K562 (cell line): Measurements from ENCODE around the gene LRP2BP. TPM values are rescaled to one million over a fixed set of nuclear protein-coding genes. Genes with fewer than 3 reads are reported as not detected.

Experiments used
- CBX5 ChIP-seq: IDR thresholded peaks from 2 replicates; pipeline ENCODE4 v1.6.1; 2014; ENCODE audit warnings: low read depth, borderline replicate concordance
- CEBPB ChIP-seq: fragments of 450-650 bp; IDR thresholded peaks from 2 replicates; pipeline ENCODE4 v1.6.1; 2016; ENCODE audit warnings: missing genetic modification characterization, missing compliant biosample characterization
- DNMT1 ChIP-seq: fragments of 450-650 bp; IDR thresholded peaks from 2 replicates; pipeline ENCODE4 v1.6.1; 2016; ENCODE audit warnings: antibody characterized with exemption, mild to moderate bottlenecking
- EP400 ChIP-seq: fragments of 450-650 bp; IDR thresholded peaks from 2 replicates; pipeline ENCODE4 v1.6.1; 2017; ENCODE audit warnings: antibody characterized with exemption, mild to moderate bottlenecking, moderate library complexity
- FOXK1 ChIP-seq: sonication (generic); formaldehyde crosslinking; IDR thresholded peaks from 2 replicates; pipeline ENCODE4 v1.8.0; 2022; ENCODE audit warnings: missing genetic modification reagents, mild to moderate bottlenecking, borderline replicate concordance
- HOMEZ ChIP-seq: fragments of 250-450 bp; sonication (Bioruptor Pico); IDR thresholded peaks from 2 replicates; pipeline ENCODE4 v1.4.0; 2020; ENCODE audit warnings: mild to moderate bottlenecking, moderate library complexity
- KDM2B ChIP-seq: fragments of 250-450 bp; sonication (Bioruptor Pico); IDR thresholded peaks from 2 replicates; pipeline ENCODE4 v1.8.0; 2021; ENCODE audit warnings: mild to moderate bottlenecking, moderate library complexity
- KDM4B ChIP-seq, 2 experiments: fragments of 450-650 bp in 1 of 2; sonication (generic) in 1 of 2; IDR thresholded peaks; 2 replicates each; pipeline ENCODE4 v1.6.1; 2016 to 2017; ENCODE audit warnings: borderline replicate concordance in 2 of 2, antibody characterized with exemption in 1 of 2, low read depth in 1 of 2, mild to moderate bottlenecking in 1 of 2
- MEF2A ChIP-seq: IDR thresholded peaks from 2 replicates; pipeline ENCODE4 v1.6.1; 2011; ENCODE audit warnings: low read depth, mild to moderate bottlenecking, low read length, moderate library complexity; ENCODE audit not compliant: control insufficient read depth
- NELFE ChIP-seq: IDR thresholded peaks from 2 replicates; pipeline ENCODE4 v1.6.1; 2011; ENCODE audit warnings: mild to moderate bottlenecking; ENCODE audit not compliant: insufficient read depth, insufficient read length
- NFIC ChIP-seq: fragments of 450-650 bp; IDR thresholded peaks from 2 replicates; pipeline ENCODE4 v1.6.1; 2017; ENCODE audit warnings: mild to moderate bottlenecking, inconsistent platforms
- NFIX ChIP-seq: fragments of 250-450 bp; sonication (Bioruptor Pico); IDR thresholded peaks from 2 replicates; pipeline ENCODE4 v1.4.0; 2020; ENCODE audit warnings: low read depth, mild to moderate bottlenecking, moderate library complexity
- PRPF4 ChIP-seq: fragments of 200-400 bp; formaldehyde crosslinking; IDR thresholded peaks from one replicate; pipeline ENCODE4 v1.6.1; 2017; ENCODE audit warnings: low read length, low read depth, mild to moderate bottlenecking; ENCODE audit not compliant: insufficient read depth, poor library complexity, severe bottlenecking
- PTBP1 ChIP-seq: fragments of 200-400 bp; formaldehyde crosslinking; IDR thresholded peaks from 2 replicates; pipeline ENCODE4 v1.6.1; 2017; ENCODE audit warnings: low read depth, low read length
- TAF1 ChIP-seq: IDR thresholded peaks from 2 replicates; pipeline ENCODE4 v1.6.1; 2011; ENCODE audit warnings: mild to moderate bottlenecking, low read length, moderate library complexity; ENCODE audit not compliant: insufficient read depth, control insufficient read depth, severe bottlenecking; ENCODE audit errors: extremely low read depth
- ZBTB8A ChIP-seq: fragments of 450-650 bp; IDR thresholded peaks from 2 replicates; pipeline ENCODE4 v1.6.1; 2018; ENCODE audit warnings: mild to moderate bottlenecking, moderate library complexity; ENCODE audit not compliant: partially characterized antibody
- ZKSCAN3 ChIP-seq: fragments of 250-450 bp; sonication (Bioruptor Pico); IDR thresholded peaks from 2 replicates; pipeline ENCODE4 v1.4.0; 2020
- ZNF140 ChIP-seq: fragments of 250-450 bp; sonication (Bioruptor Pico); IDR thresholded peaks from 2 replicates; pipeline ENCODE4 v1.8.0; 2021; ENCODE audit warnings: moderate library complexity, mild to moderate bottlenecking, inconsistent platforms
- ZNF3 ChIP-seq: fragments of 250-450 bp; sonication (Bioruptor Pico); IDR thresholded peaks from 2 replicates; pipeline ENCODE4 v1.5.0; 2021; ENCODE audit warnings: mild to moderate bottlenecking, moderate library complexity
- ZNF511 ChIP-seq: sonication (generic); formaldehyde crosslinking; IDR thresholded peaks from 2 replicates; pipeline ENCODE4 v1.8.0; 2022; ENCODE audit warnings: mild to moderate bottlenecking, missing genetic modification reagents
- ZNF561 ChIP-seq: fragments of 450-650 bp; formaldehyde crosslinking; conservative IDR thresholded peaks from 2 replicates; pipeline ENCODE4 v1.4.0; 2020; ENCODE audit warnings: mild to moderate bottlenecking, moderate library complexity
- ZNF764 ChIP-seq: fragments of 250-450 bp; sonication (Bioruptor Pico); IDR thresholded peaks from 2 replicates; pipeline ENCODE4 v1.4.0; 2020; ENCODE audit warnings: low read depth, mild to moderate bottlenecking, moderate library complexity
- ZNF778 ChIP-seq: fragments of 450-650 bp; formaldehyde crosslinking; IDR thresholded peaks from 2 replicates; pipeline ENCODE4 v1.4.0; 2020; ENCODE audit warnings: mild to moderate bottlenecking, moderate library complexity
- polyA plus RNA-seq, 8 experiments: library from polyadenylated mRNA; depleted of rRNA in 4 of 8; stranded (reverse) in 5 of 8; unstranded in 3 of 8; fragments of >200 nt; fragmentation: Nextera tagmentation in 2 of 8; fragmentation: Illumina TruSeq in 1 of 8; extraction: Ambion mirVana in 2 of 8; extraction: Trizol in 1 of 8; gene quantifications; 2 replicates each; pipeline versions ENCODE4 v1.2.1 to v1.2.3, GENCODE V29; 2011 to 2014; ENCODE audit warnings: inconsistent platforms in 1 of 8, missing spikeins in 1 of 8
- total RNA-seq, 7 experiments: library from RNA; depleted of rRNA in 6 of 7; stranded (reverse); fragments of >200 nt in 6 of 7; fragmentation: Illumina TruSeq in 2 of 7; extraction: Trizol in 2 of 7; gene quantifications; 2 replicates each; pipeline versions ENCODE4 v1.2.1 to v1.2.3, GENCODE V29; 2011 to 2021; ENCODE audit warnings: low replicate concordance in 1 of 7

LRP2BP gene
- total and polyA plus RNA-seq, 9 of the 15 experiments (the other 6 are each of a cell fraction or from before 2014, with no cell fraction given): 0.42 to 2.1 (median 0.62) TPM

DNA sequence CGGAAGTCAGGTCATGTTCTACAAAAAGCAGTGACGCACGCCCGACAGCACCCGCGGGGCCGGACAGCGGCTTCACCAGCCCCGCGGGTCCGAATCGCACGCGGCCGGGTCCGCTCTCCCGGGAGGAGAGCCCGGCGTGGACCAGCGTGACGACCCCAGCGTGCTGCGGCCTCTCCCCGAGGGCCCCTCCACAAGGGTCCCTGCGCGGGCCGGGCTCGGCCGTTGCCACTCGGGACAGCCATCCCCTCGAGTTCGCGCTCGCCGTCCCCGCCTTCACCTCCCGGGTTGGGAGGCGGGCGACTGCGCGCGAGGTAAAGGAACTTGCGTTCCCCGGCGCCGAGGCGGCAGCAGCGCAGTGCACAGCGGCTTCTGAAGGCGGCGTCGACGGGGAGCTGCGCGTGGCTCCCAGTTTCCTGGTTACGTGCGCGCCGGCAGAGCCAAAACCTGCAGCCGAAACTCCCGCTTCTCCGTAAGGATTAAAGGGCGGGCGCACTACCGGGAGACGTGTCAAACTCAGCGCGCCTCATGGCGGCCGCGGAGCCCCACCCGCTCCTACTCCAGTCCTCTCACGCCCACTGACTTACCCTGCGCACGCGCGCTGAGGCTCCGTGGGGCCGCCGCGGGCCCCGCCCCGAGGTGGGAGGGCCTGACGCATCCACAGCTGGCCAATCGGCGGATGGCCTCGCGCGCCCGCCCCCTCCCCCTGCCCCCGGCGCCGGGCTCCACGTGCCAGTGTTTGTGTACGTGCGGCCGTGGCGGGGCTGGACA is 416 bp upstream of the LRP2BP start (continued):
- no peak for TF ChIP-seq HOMEZ (CRISPR knock-in tag)
- no peak for TF ChIP-seq CBX5
- peak; percentile 66 for TF ChIP-seq NFIC
- no peak for TF ChIP-seq NFIX (CRISPR knock-in tag)
- peak; percentile 59 for TF ChIP-seq TAF1
- TF ChIP-seq ZNF764: no peak
- TF ChIP-seq ZNF3 (CRISPR knock-in tag): no peak
- TF ChIP-seq KDM4B (IDR thresholded peaks at IDR 0.05; ENCODE audit: borderline replicate concordance in 2 of 2, low read depth in 1 of 2): peak in 1 of 2 experiments; percentile 64; a peak in 1 of 4 replicates
- TF ChIP-seq KDM2B (CRISPR knock-in tag): peak; percentile 15; the same call in 1 of the 2 replicates
- 0 out of 2 replicates have a peak, but pooled peaks have one; percentile 70 for TF ChIP-seq MEF2A
- TF ChIP-seq ZNF511 (CRISPR knock-in tag): peak; percentile 92; the same call in 1 of the 2 replicates
- TF ChIP-seq ZKSCAN3 (CRISPR knock-in tag): no peak
- no peak for TF ChIP-seq ZNF561 (CRISPR knock-in tag)
- no peak for TF ChIP-seq DNMT1
- peak; percentile 37 for TF ChIP-seq PRPF4
- no peak for TF ChIP-seq ZNF140 (CRISPR knock-in tag)
- TF ChIP-seq ZBTB8A: no peak
- no peak for TF ChIP-seq ZNF778 (CRISPR knock-in tag)
- no peak for TF ChIP-seq CEBPB (tag)
- peak; percentile 91; the same call in 1 of the 2 replicates for TF ChIP-seq FOXK1 (CRISPR knock-in tag)
- peak; percentile 96 for TF ChIP-seq EP400
- 0 out of 2 replicates have a peak, but pooled peaks have one; percentile 37 for TF ChIP-seq PTBP1
- TF ChIP-seq NELFE: no peak
